Loucy (cell line): ENCODE measurements around the gene DISP3.

Source experiments
- CTCF ChIP-seq: fragments of 200-600 bp; sonication (generic); conservative IDR thresholded peaks from 2 replicates; pipeline ENCODE4 v1.5.1; 2014; ENCODE audit warnings: mild to moderate bottlenecking, antibody characterized with exemption, low read length
- EZH2phosphoT487 ChIP-seq: fragments of 200-600 bp; IDR thresholded peaks from 2 replicates; pipeline ENCODE4 v1.6.1; 2018; ENCODE audit warnings: antibody characterized with exemption, mild to moderate bottlenecking, moderate library complexity, borderline replicate concordance

GRCh38 chr1:11535316-11535715 lies 56.4 kb downstream of the DISP3 start:
- TF ChIP-seq CTCF (no peak), EZH2phosphoT487 (no peak)
